H9 (cell line): ENCODE results near the gene EGLN1. TPM values are rescaled to one million over a fixed set of nuclear protein-coding genes. Genes with fewer than 3 reads are reported as not detected.
A peak's percentile ranks its signal among the peaks of the same experiment; 100 is the strongest.

Experiments
- DNase-seq: peaks from one replicate; pipeline ENCODE4 v3.0.0-alpha.2; 2017
- H2AFZ ChIP-seq: one replicate; pipeline ENCODE4 v1.6.1; 2013; ENCODE audit warnings: mild to moderate bottlenecking, low read length, control low read depth, moderate library complexity
- H2AK5ac ChIP-seq: 2 replicates; pipeline ENCODE4 v1.6.1; 2013; ENCODE audit warnings: low read length, control low read depth, mixed read lengths; ENCODE audit not compliant: insufficient read length
- H2BK120ac ChIP-seq: one replicate; pipeline ENCODE4 v1.6.1; 2013; ENCODE audit warnings: low read depth, mild to moderate bottlenecking, low read length, control low read depth, inconsistent platforms; ENCODE audit not compliant: poor library complexity, severe bottlenecking
- H2BK12ac ChIP-seq: 2 replicates; pipeline ENCODE4 v1.6.1; 2013; ENCODE audit warnings: low read length, control low read depth, mixed read lengths, low read depth; ENCODE audit not compliant: insufficient read length
- H2BK15ac ChIP-seq: 2 replicates; pipeline ENCODE4 v1.6.1; 2013; ENCODE audit warnings: low read depth, low read length, control low read depth
- H2BK20ac ChIP-seq: one replicate; pipeline ENCODE4 v1.6.1; 2013; ENCODE audit warnings: low read depth, mild to moderate bottlenecking, low read length, control low read depth, inconsistent platforms; ENCODE audit not compliant: poor library complexity, severe bottlenecking
- H2BK5ac ChIP-seq: 2 replicates; pipeline ENCODE4 v1.6.1; 2013; ENCODE audit warnings: low read length, control low read depth, mixed read lengths; ENCODE audit not compliant: insufficient read length
- H3K14ac ChIP-seq: 2 replicates; pipeline ENCODE4 v1.6.1; 2013; ENCODE audit warnings: low read length, control low read depth; ENCODE audit not compliant: insufficient read depth
- H3K18ac ChIP-seq: 2 replicates; pipeline ENCODE4 v1.6.1; 2013; ENCODE audit warnings: low read depth, mild to moderate bottlenecking, mixed read lengths, low read length, control low read depth; ENCODE audit not compliant: insufficient read length
- H3K23ac ChIP-seq: 2 replicates; pipeline ENCODE4 v1.6.1; 2013; ENCODE audit warnings: low read length, control low read depth, mixed read lengths, low read depth; ENCODE audit not compliant: insufficient read length
- H3K23me2 ChIP-seq: 2 replicates; pipeline ENCODE4 v1.6.1; 2013; ENCODE audit warnings: low read depth, mild to moderate bottlenecking, mixed read lengths, low read length, control low read depth; ENCODE audit not compliant: insufficient read length, poor library complexity, severe bottlenecking
- H3K27ac ChIP-seq: 2 replicates; pipeline ENCODE4 v1.5.1; 2013; ENCODE audit warnings: low read length, control low read depth, mixed read lengths, low read depth; ENCODE audit not compliant: insufficient read length
- H3K27me3 ChIP-seq: 2 replicates; pipeline ENCODE4 v1.6.1; 2013; ENCODE audit warnings: low read length, control low read depth, inconsistent platforms; ENCODE audit not compliant: insufficient read depth
- H3K4ac ChIP-seq: 2 replicates; pipeline ENCODE4 v1.6.1; 2013; ENCODE audit warnings: low read depth, mild to moderate bottlenecking, control low read depth, inconsistent platforms, low read length, moderate library complexity
- H3K4me1 ChIP-seq: 2 replicates; pipeline ENCODE4 v1.6.1; 2013; ENCODE audit warnings: low read length, control low read depth, inconsistent platforms; ENCODE audit not compliant: insufficient read depth
- H3K4me2 ChIP-seq: 2 replicates; pipeline ENCODE4 v1.6.1; 2013; ENCODE audit warnings: low read length, control low read depth, mixed read lengths; ENCODE audit not compliant: insufficient read length, insufficient read depth
- H3K56ac ChIP-seq: 2 replicates; pipeline ENCODE4 v1.6.1; 2013; ENCODE audit warnings: low read depth, mild to moderate bottlenecking, mixed read lengths, low read length, control low read depth; ENCODE audit not compliant: insufficient read length
- H3K79me1 ChIP-seq: 2 replicates; pipeline ENCODE4 v1.6.1; 2013; ENCODE audit warnings: low read depth, mild to moderate bottlenecking, moderate library complexity, low read length, control low read depth, inconsistent platforms; ENCODE audit not compliant: insufficient read depth, poor library complexity, severe bottlenecking
- H3K79me2 ChIP-seq: 2 replicates; pipeline ENCODE4 v1.6.1; 2013; ENCODE audit warnings: low read length, control low read depth, inconsistent platforms; ENCODE audit not compliant: insufficient read depth
- H3K9ac ChIP-seq: 2 replicates; pipeline ENCODE4 v1.6.1; 2013; ENCODE audit warnings: low read length, control low read depth, mixed read lengths; ENCODE audit not compliant: insufficient read length; ENCODE audit errors: extremely low read depth
- H3K9me3 ChIP-seq: one replicate; pipeline ENCODE4 v1.6.1; 2013; ENCODE audit warnings: low read depth, low read length, inconsistent platforms; ENCODE audit not compliant: control insufficient read depth
- H3T11ph ChIP-seq: one replicate; pipeline ENCODE4 v1.6.1; 2013; ENCODE audit warnings: mild to moderate bottlenecking, low read length, control low read depth, inconsistent platforms
- H4K20me1 ChIP-seq: one replicate; pipeline ENCODE4 v1.6.1; 2013; ENCODE audit not compliant: control insufficient read depth, insufficient read length, insufficient read depth
- H4K5ac ChIP-seq: 2 replicates; pipeline ENCODE4 v1.6.1; 2013; ENCODE audit warnings: low read depth, mild to moderate bottlenecking, mixed read lengths, low read length, control low read depth; ENCODE audit not compliant: insufficient read length
- H4K8ac ChIP-seq: replicated peaks from 2 replicates; pipeline ENCODE4 v1.6.1; 2013; ENCODE audit warnings: low read length, control low read depth, mixed read lengths, low read depth; ENCODE audit not compliant: insufficient read length
- H4K91ac ChIP-seq: 2 replicates; pipeline ENCODE4 v1.6.1; 2013; ENCODE audit warnings: low read depth, mild to moderate bottlenecking, moderate library complexity, mixed read lengths, low read length, control low read depth; ENCODE audit not compliant: insufficient read length
- H3K27ac Mint-ChIP-seq, 3 experiments: 2 replicates in 2 of 3; 3 replicates in 1 of 3; pipeline ENCODE4 v1.8.0; 2020 to 2021; ENCODE audit warnings: mixed read lengths in 3 of 3, mild to moderate bottlenecking in 1 of 3, moderate library complexity in 1 of 3
- H3K27me3 Mint-ChIP-seq: 2 replicates; pipeline ENCODE4 v1.8.0; 2021; ENCODE audit warnings: low read depth, mild to moderate bottlenecking, moderate library complexity, mixed read lengths
- H3K36me3 Mint-ChIP-seq, 3 experiments: 2 replicates in 2 of 3; 3 replicates in 1 of 3; pipeline ENCODE4 v1.8.0; 2020 to 2021; ENCODE audit warnings: low read depth in 3 of 3, mixed read lengths in 3 of 3; ENCODE audit not compliant: insufficient read depth in 1 of 3
- H3K4me1 Mint-ChIP-seq, 2 experiments: 2 replicates each; pipeline ENCODE4 v1.8.0; 2020; ENCODE audit warnings: mixed read lengths in 2 of 2
- H3K4me3 Mint-ChIP-seq, 2 experiments: 2 replicates in 1 of 2; 3 replicates in 1 of 2; pipeline ENCODE4 v1.8.0; 2020 to 2021; ENCODE audit warnings: mild to moderate bottlenecking in 2 of 2, mixed read lengths in 2 of 2, moderate library complexity in 1 of 2
- H3K9me3 Mint-ChIP-seq, 2 experiments: 2 replicates in 1 of 2; 3 replicates in 1 of 2; pipeline ENCODE4 v1.8.0; 2020; ENCODE audit warnings: mild to moderate bottlenecking in 2 of 2, mixed read lengths in 2 of 2, moderate library complexity in 1 of 2
- CTCF ChIP-seq: fragments of 200-600 bp; sonication (generic); conservative IDR thresholded peaks from 3 replicates; pipeline ENCODE4 v1.8.0; 2021; ENCODE audit warnings: antibody characterized with exemption, mild to moderate bottlenecking
- WGBS: extraction: QIAGEN DNeasy Blood & Tissue Kit; methylation state at CpG from one replicate; pipeline ENCODE4 v1.1.7; 2013; ENCODE audit warnings: missing lambda C conversion rate, low lambda C conversion rate, mixed read lengths; ENCODE audit not compliant: insufficient read length; ENCODE audit errors: extremely low coverage; 5-methylcytosine and 5-hydroxymethylcytosine counted together
- total RNA-seq: library from RNA; stranded (reverse); gene quantifications from 2 replicates; pipeline ENCODE4 v1.2.1, GENCODE V29; 2021

Gene EGLN1
- total RNA-seq, 1 experiment from 2014 or later = 8.4 TPM

DNA sequence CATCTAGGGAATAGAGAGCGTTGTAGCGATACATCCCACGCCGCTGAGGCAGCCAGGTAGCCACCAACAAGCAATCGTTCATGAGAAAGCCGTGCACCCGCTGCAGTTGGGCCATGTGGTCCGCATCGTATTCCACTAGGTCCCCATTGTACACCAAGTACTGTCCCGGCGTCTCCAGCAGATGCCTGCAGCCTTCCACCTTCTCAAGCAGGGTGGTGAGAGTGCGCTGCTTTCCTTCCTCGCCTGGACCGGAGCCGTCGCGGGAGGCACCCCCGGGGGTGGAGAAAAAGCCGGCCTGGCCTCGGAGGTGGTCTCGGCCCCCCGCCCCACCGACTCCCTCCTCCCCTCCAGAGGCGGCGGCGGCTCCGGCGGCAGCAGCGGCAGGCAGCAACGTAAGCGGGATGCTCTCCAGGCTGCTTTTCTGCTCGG is 85.0 kb downstream of the EGLN1 start:
- no CpG with 5 or more reads among the region's 32 CpGs for WGBS
- Mint-ChIP-seq H3K36me3 (peaks cover 11 to 29% (median 23%) of the 10 kb centered on the region in 3 experiments; a peak in 6 of 7 replicates), H3K27ac (peak overlapping the region in 2 of 3 experiments; percentile 86 to 97; a peak in 5 of 7 replicates), H3K4me3 (peak overlapping the region; percentile 95 to 100), H3K4me1 (peaks cover 40 to 41% of the 10 kb centered on the region in 2 experiments), H3K9me3 (peaks cover 2 to 4% of the 10 kb centered on the region in 2 experiments; a peak in 2 of 5 replicates), H3K27me3 (peaks cover 2% of the 10 kb centered on the region; the same call in 1 of the 2 replicates)
- Histone ChIP-seq H3K23me2 (peaks cover 16% of the 10 kb centered on the region), H2BK5ac (no peak overlapping the region), H3K9me3 (no peaks in the 10 kb centered on the region), H3K18ac (no peak overlapping the region), H2AFZ (no peak overlapping the region), H4K20me1 (no peaks in the 10 kb centered on the region), H2BK15ac (no peak overlapping the region), H3K56ac (no peak overlapping the region), H3K23ac (no peak overlapping the region), H3T11ph (no peak overlapping the region), H4K5ac (no peak overlapping the region), H3K27ac (no peak overlapping the region), H4K91ac (no peak overlapping the region), H4K8ac (no peak overlapping the region), H3K4me1 (peaks cover 8% of the 10 kb centered on the region; the same call in 1 of the 2 replicates), H3K9ac (peak overlapping the region; percentile 83), H3K79me1 (peaks cover 3% of the 10 kb centered on the region), H3K4me2 (peak overlapping the region; percentile 94), H3K79me2 (peaks cover 14% of the 10 kb centered on the region; the same call in 1 of the 2 replicates), H2BK120ac (no peak overlapping the region), H2AK5ac (no peak overlapping the region), H3K27me3 (no peaks in the 10 kb centered on the region), H3K14ac (peak overlapping the region; percentile 62), H3K4ac (no peak overlapping the region), H2BK12ac (no peak overlapping the region), H2BK20ac (no peak overlapping the region)
- DNase-seq = no peak
- TF ChIP-seq CTCF = no peak
